Endodermal cell (in vitro differentiated cells): ENCODE results near the gene SERPIND1. TPM values are rescaled to one million over a fixed set of nuclear protein-coding genes. Genes with fewer than 3 reads are reported as not detected.
A peak's percentile ranks its signal among the peaks of the same experiment; 100 is the strongest.

ENCODE experiments used
- DNase-seq: peaks from one replicate; pipeline ENCODE4 v3.0.0-alpha.2; 2017
- H3K27ac ChIP-seq: 2 replicates; pipeline ENCODE4 v1.5.1; 2013; ENCODE audit warnings: mild to moderate bottlenecking, low read depth, low read length, moderate library complexity
- H3K27me3 ChIP-seq: 2 replicates; pipeline ENCODE4 v1.6.1; 2013; ENCODE audit warnings: mild to moderate bottlenecking, low read length, moderate library complexity; ENCODE audit not compliant: insufficient read depth, control insufficient read depth, poor library complexity, severe bottlenecking
- H3K36me3 ChIP-seq: 2 replicates; pipeline ENCODE4 v1.7.0; 2013; ENCODE audit warnings: mild to moderate bottlenecking, low read length, moderate library complexity; ENCODE audit not compliant: control insufficient read depth, insufficient read depth
- H3K4me1 ChIP-seq: one replicate; pipeline ENCODE4 v1.7.0; 2013; ENCODE audit warnings: low read length; ENCODE audit not compliant: control insufficient read depth, insufficient read depth
- H3K4me3 ChIP-seq: 2 replicates; pipeline ENCODE4 v1.5.1; 2013; ENCODE audit warnings: mild to moderate bottlenecking, low read length, moderate library complexity
- H3K9ac ChIP-seq: 2 replicates; pipeline ENCODE4 v1.6.1; 2013; ENCODE audit warnings: mild to moderate bottlenecking, low read length, moderate library complexity; ENCODE audit not compliant: poor library complexity, severe bottlenecking; ENCODE audit errors: extremely low read depth
- H3K9me3 ChIP-seq: 2 replicates; pipeline ENCODE4 v1.6.1; 2013; ENCODE audit warnings: mild to moderate bottlenecking, low read length, moderate library complexity; ENCODE audit not compliant: control insufficient read depth
- H3K27ac Mint-ChIP-seq: 2 replicates; pipeline ENCODE4 v1.8.0; 2020; ENCODE audit warnings: mixed read lengths
- H3K27me3 Mint-ChIP-seq: 2 replicates; pipeline ENCODE4 v1.8.0; 2021; ENCODE audit warnings: mild to moderate bottlenecking, mixed read lengths; ENCODE audit not compliant: insufficient read depth
- H3K36me3 Mint-ChIP-seq: 2 replicates; pipeline ENCODE4 v1.8.0; 2020; ENCODE audit warnings: low read depth, mixed read lengths
- H3K4me1 Mint-ChIP-seq: 2 replicates; pipeline ENCODE4 v1.8.0; 2020; ENCODE audit warnings: mixed read lengths
- H3K4me3 Mint-ChIP-seq: 2 replicates; pipeline ENCODE4 v1.8.0; 2020; ENCODE audit warnings: mild to moderate bottlenecking, moderate library complexity, mixed read lengths
- H3K9me3 Mint-ChIP-seq: 2 replicates; pipeline ENCODE4 v1.8.0; 2020; ENCODE audit warnings: mild to moderate bottlenecking, mixed read lengths
- CTCF ChIP-seq: fragments of 200-600 bp; sonication (generic); conservative IDR thresholded peaks from 2 replicates; pipeline ENCODE4 v1.5.0; 2021; ENCODE audit warnings: antibody characterized with exemption, mild to moderate bottlenecking
- WGBS, 2 experiments: methylation state at CpG; one replicate each; pipeline versions ENCODE4 v1.1.5 to v1.1.7; 2013; ENCODE audit warnings: missing lambda C conversion rate in 2 of 2, mixed read lengths in 1 of 2; ENCODE audit not compliant: insufficient coverage in 1 of 2, insufficient read length in 1 of 2; 5-methylcytosine and 5-hydroxymethylcytosine counted together
- total RNA-seq, 2 donors: library from RNA; stranded (reverse); fragmentation: NEBNext Ultra II Directional in 1 of 2; extraction: Animal tissue kit (Norgen Biotek cat#: 25700) in 1 of 2; gene quantifications; 2 replicates in 1 of 2; 3 replicates in 1 of 2; pipeline ENCODE4 v1.2.1, GENCODE V29; 2021

SERPIND1 gene
- total RNA-seq, 2 donors from 2014 or later: not detected

GRCh38 chr22:20809538-20810185 lies 35.7 kb downstream of the SERPIND1 start:
- WGBS, 2 experiments: 87 to 89% methylated on average over 5 to 6 of the region's 6 CpGs
- Mint-ChIP-seq H3K27me3 (no peaks in the 10 kb centered on the region), H3K27ac (no peak overlapping the region), H3K36me3 (peaks cover 68% of the 10 kb centered on the region), H3K4me3 (no peak overlapping the region), H3K9me3 (no peaks in the 10 kb centered on the region), H3K4me1 (peaks cover 5% of the 10 kb centered on the region)
- TF ChIP-seq CTCF: no peak
- Histone ChIP-seq H3K36me3 (peaks cover 71% of the 10 kb centered on the region), H3K4me1 (no peaks in the 10 kb centered on the region), H3K27me3 (no peaks in the 10 kb centered on the region), H3K27ac (no peak overlapping the region), H3K9ac (no peak overlapping the region), H3K4me3 (no peak overlapping the region), H3K9me3 (no peaks in the 10 kb centered on the region)
- DNase-seq: no peak

GRCh38 chr22:20810645-20811044 lies 36.7 kb downstream of the SERPIND1 start:
- TF ChIP-seq CTCF: no peak
- H3K27ac ChIP-seq: no peak overlapping the region
- no peaks in the 10 kb centered on the region for H3K9me3 Mint-ChIP-seq
- no peaks in the 10 kb centered on the region for H3K4me1 ChIP-seq
- no peaks in the 10 kb centered on the region for H3K27me3 ChIP-seq
- DNase-seq: no peak
- no peak overlapping the region for H3K4me3 Mint-ChIP-seq
- H3K4me1 Mint-ChIP-seq: peaks cover 5% of the 10 kb centered on the region
- no peaks in the 10 kb centered on the region for H3K27me3 Mint-ChIP-seq
- WGBS, 2 experiments: 88 to 96% methylated on average over 7 to 9 of the region's 9 CpGs
- H3K27ac Mint-ChIP-seq: no peak overlapping the region
- H3K36me3 ChIP-seq: peaks cover 65% of the 10 kb centered on the region
- no peaks in the 10 kb centered on the region for H3K9me3 ChIP-seq
- no peak overlapping the region for H3K9ac ChIP-seq
- H3K4me3 ChIP-seq: no peak overlapping the region
- peaks cover 61% of the 10 kb centered on the region for H3K36me3 Mint-ChIP-seq

GRCh38 chr22:20811171-20811570 lies 37.3 kb downstream of the SERPIND1 start:
- Mint-ChIP-seq H3K36me3 (peaks cover 56% of the 10 kb centered on the region), H3K9me3 (no peaks in the 10 kb centered on the region), H3K27ac (peak overlapping the region; percentile 49), H3K4me1 (peaks cover under 1% of the 10 kb centered on the region), H3K27me3 (no peaks in the 10 kb centered on the region), H3K4me3 (no peak overlapping the region)
- WGBS, 2 experiments: 100% methylated on average over 1 of the region's 1 CpG
- no peak for TF ChIP-seq CTCF
- DNase-seq: no peak
- no peaks in the 10 kb centered on the region for H3K9me3 ChIP-seq
- no peaks in the 10 kb centered on the region for H3K4me1 ChIP-seq
- peaks cover 62% of the 10 kb centered on the region for H3K36me3 ChIP-seq
- H3K27me3 ChIP-seq: no peaks in the 10 kb centered on the region
- no peak overlapping the region for H3K9ac ChIP-seq
- H3K4me3 ChIP-seq: no peak overlapping the region
- no peak overlapping the region for H3K27ac ChIP-seq
